MCF 10A (cell line): ENCODE results near the gene SPRED2. TPM values are rescaled to one million over a fixed set of nuclear protein-coding genes. Genes with fewer than 3 reads are reported as not detected.

Source experiments
- BruUV-seq: library from RNA; stranded (reverse); fragments of 400-500 nt; replicated peaks from 2 replicates; lab custom pipeline; 2021; lab: Mats Ljungman, UMichigan
- CTCF ChIA-PET: fragments of 300-600 bp; sonication (Branson Sonifier 250); formaldehyde crosslinking; extraction: SDS; loops from one replicate; lab custom pipeline; 2021; ENCODE audit warnings: antibody characterized with exemption, inconsistent platforms; lab: Yijun Ruan, JAX
- POLR2A ChIA-PET: fragments of 300-600, 350-650 bp; sonication (Branson Sonifier 250); formaldehyde crosslinking; extraction: SDS; loops from one replicate; lab custom pipeline; 2020; ENCODE audit warnings: antibody characterized with exemption, inconsistent platforms; lab: Yijun Ruan, JAX
- DNase-seq: peaks from one replicate; pipeline ENCODE4 v3.0.0-alpha.2; 2018; ENCODE audit not compliant: unreplicated experiment
- H3K27ac Mint-ChIP-seq: one replicate; pipeline ENCODE4 v1.8.0; 2022; ENCODE audit warnings: mild to moderate bottlenecking, low read depth, mixed read lengths; ENCODE audit not compliant: unreplicated experiment
- H3K27me3 Mint-ChIP-seq: one replicate; pipeline ENCODE4 v1.8.0; 2022; ENCODE audit warnings: mixed read lengths; ENCODE audit not compliant: insufficient read depth, unreplicated experiment
- H3K36me3 Mint-ChIP-seq: one replicate; pipeline ENCODE4 v1.8.0; 2022; ENCODE audit warnings: mild to moderate bottlenecking, moderate library complexity, mixed read lengths; ENCODE audit not compliant: insufficient read depth, unreplicated experiment
- H3K4me1 Mint-ChIP-seq: one replicate; pipeline ENCODE4 v1.8.0; 2022; ENCODE audit warnings: mixed read lengths; ENCODE audit not compliant: insufficient read depth, unreplicated experiment
- H3K4me3 Mint-ChIP-seq: one replicate; pipeline ENCODE4 v1.8.0; 2022; ENCODE audit warnings: mild to moderate bottlenecking, moderate library complexity, mixed read lengths; ENCODE audit not compliant: unreplicated experiment
- H3K9me3 Mint-ChIP-seq: one replicate; pipeline ENCODE4 v1.8.0; 2022; ENCODE audit warnings: mixed read lengths; ENCODE audit not compliant: unreplicated experiment
- intact Hi-C: fragments of 100-400 bp; cut with micrococcal nuclease; formaldehyde crosslinking; loops from 2 replicates; pipeline ENCODE4 v1.14.1; 2022
- total RNA-seq: library from RNA; stranded (reverse); gene quantifications from 2 replicates; pipeline ENCODE4 v1.2.3, GENCODE V29; 2022
- TF ChIP-seq, protein P1 (sequence below): fragments of 200-600 bp; IDR thresholded peaks from one replicate; pipeline ENCODE4 v1.8.0; 2022; ENCODE audit warnings: antibody characterized with exemption, mild to moderate bottlenecking; ENCODE audit not compliant: unreplicated experiment

Gene SPRED2
- total RNA-seq, 1 experiment from 2014 or later = 38.6 TPM

DNA sequence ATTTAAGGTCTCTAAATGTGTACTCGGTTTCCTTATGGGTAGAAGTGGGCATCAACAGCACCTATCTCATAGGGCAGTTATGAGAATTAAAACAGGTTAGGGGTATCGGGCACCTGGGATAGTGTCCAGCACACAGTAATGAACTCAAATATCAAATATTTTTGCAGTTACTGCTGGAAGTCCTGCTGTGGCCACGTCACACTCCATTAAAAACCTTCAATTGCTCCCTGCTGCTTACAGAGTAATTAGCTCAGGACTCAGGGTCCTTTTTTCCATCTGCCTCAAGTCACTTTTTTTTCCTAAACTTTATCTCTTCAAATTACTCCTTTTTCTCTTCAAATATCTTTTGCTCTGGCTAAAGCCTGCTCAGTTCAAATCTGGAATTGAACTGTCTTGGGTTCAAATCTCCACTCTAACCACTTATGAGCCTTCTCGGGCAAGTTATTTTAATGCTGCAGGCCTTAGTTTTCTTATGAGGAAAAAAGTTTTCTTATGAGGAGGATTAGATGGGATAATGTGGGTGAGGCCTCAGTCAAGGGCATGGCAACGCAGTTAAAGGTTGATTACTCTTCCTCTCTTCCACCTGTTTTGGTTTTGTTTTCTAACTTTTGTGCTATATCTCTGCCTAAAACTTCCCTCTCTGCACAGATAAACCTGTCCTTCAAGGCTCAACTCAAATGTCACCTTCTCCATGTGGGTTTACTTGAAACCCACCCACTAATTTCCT, 36.6 kb downstream of the SPRED2 start:
- TF ChIP-seq, protein P1, sequence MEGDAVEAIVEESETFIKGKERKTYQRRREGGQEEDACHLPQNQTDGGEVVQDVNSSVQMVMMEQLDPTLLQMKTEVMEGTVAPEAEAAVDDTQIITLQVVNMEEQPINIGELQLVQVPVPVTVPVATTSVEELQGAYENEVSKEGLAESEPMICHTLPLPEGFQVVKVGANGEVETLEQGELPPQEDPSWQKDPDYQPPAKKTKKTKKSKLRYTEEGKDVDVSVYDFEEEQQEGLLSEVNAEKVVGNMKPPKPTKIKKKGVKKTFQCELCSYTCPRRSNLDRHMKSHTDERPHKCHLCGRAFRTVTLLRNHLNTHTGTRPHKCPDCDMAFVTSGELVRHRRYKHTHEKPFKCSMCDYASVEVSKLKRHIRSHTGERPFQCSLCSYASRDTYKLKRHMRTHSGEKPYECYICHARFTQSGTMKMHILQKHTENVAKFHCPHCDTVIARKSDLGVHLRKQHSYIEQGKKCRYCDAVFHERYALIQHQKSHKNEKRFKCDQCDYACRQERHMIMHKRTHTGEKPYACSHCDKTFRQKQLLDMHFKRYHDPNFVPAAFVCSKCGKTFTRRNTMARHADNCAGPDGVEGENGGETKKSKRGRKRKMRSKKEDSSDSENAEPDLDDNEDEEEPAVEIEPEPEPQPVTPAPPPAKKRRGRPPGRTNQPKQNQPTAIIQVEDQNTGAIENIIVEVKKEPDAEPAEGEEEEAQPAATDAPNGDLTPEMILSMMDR = no peak
- Mint-ChIP-seq H3K27me3 (no peaks in the 10 kb centered on the region), H3K9me3 (no peaks in the 10 kb centered on the region), H3K36me3 (no peaks in the 10 kb centered on the region), H3K4me3 (no peak overlapping the region), H3K4me1 (peaks cover 47% of the 10 kb centered on the region), H3K27ac (no peak overlapping the region)
- intact Hi-C loops = no loop called here
- no peak for DNase-seq
- ChIA-PET CTCF (interaction anchor here (0.6 to 0.7 kb wide), 2 partner anchors 74 to 118 kb away, joined by 3 to 5 read pairs; no protein-coding TSS in a partner anchor), POLR2A (interaction anchor here (0.6 to 2.0 kb wide), 7 partner anchors 8 to 1445 kb away, joined by 3 to 10 read pairs (median 3); partner anchors contain the start of gene SERTAD2)
- BruUV-seq = no TSS peak

- intact Hi-C loops = no loop called here
- TF ChIP-seq, protein P1 = no peak
- POLR2A ChIA-PET = interaction anchor here (0.6 to 1.6 kb wide), 5 partner anchors 16 to 1552 kb away, joined by 3 to 4 read pairs (median 3); partner anchors contain the start of gene UGP2
- Mint-ChIP-seq H3K9me3 (no peaks in the 10 kb centered on the region), H3K36me3 (no peaks in the 10 kb centered on the region), H3K4me1 (peaks cover 64% of the 10 kb centered on the region), H3K4me3 (no peak overlapping the region), H3K27me3 (no peaks in the 10 kb centered on the region), H3K27ac (no peak overlapping the region)
- DNase-seq = no peak
- no TSS peak for BruUV-seq
- CTCF ChIA-PET = no interaction called here
These were observed 38.5 kb downstream of the SPRED2 start for GRCh38 chr2:65393743-65394422.

GRCh38 chr2:65393046-65393445, 39.4 kb downstream of the SPRED2 start:
- TF ChIP-seq, protein P1 = no peak
- intact Hi-C loops = no loop called here
- no TSS peak for BruUV-seq
- ChIA-PET POLR2A (interaction anchor here (0.7 to 1.6 kb wide), 6 partner anchors 15 to 156 kb away, joined by 3 to 4 read pairs (median 3); no protein-coding TSS in a partner anchor), CTCF (interaction anchor here (0.6 to 0.7 kb wide), 3 partner anchors 22 to 103 kb away, joined by 3 read pairs; no protein-coding TSS in a partner anchor)
- H3K36me3 Mint-ChIP-seq = peaks cover under 1% of the 10 kb centered on the region
- no peak overlapping the region for H3K27ac Mint-ChIP-seq
- H3K27me3 Mint-ChIP-seq = no peaks in the 10 kb centered on the region
- no peak overlapping the region for H3K4me3 Mint-ChIP-seq
- peaks cover 72% of the 10 kb centered on the region for H3K4me1 Mint-ChIP-seq
- no peak for DNase-seq
- H3K9me3 Mint-ChIP-seq = no peaks in the 10 kb centered on the region

GRCh38 chr2:65392609-65393008, 39.8 kb downstream of the SPRED2 start:
- peaks cover 75% of the 10 kb centered on the region for H3K4me1 Mint-ChIP-seq
- no TSS peak for BruUV-seq
- CTCF ChIA-PET = interaction anchor here (0.6 to 0.7 kb wide), 3 partner anchors 22 to 103 kb away, joined by 3 read pairs; no protein-coding TSS in a partner anchor

More at GRCh38 chr2:65392609-65393008, 39.8 kb downstream of the SPRED2 start:
- H3K27me3 Mint-ChIP-seq = no peaks in the 10 kb centered on the region
- DNase-seq = no peak
- no peak overlapping the region for H3K27ac Mint-ChIP-seq
- H3K4me3 Mint-ChIP-seq = no peak overlapping the region
- no peaks in the 10 kb centered on the region for H3K9me3 Mint-ChIP-seq
- POLR2A ChIA-PET = interaction anchor here (0.6 to 1.6 kb wide), 6 partner anchors 25 to 156 kb away, joined by 3 to 4 read pairs (median 3); no protein-coding TSS in a partner anchor
- intact Hi-C loops = no loop called here
- TF ChIP-seq, protein P1 = no peak
- peaks cover 5% of the 10 kb centered on the region for H3K36me3 Mint-ChIP-seq
